ENCODE measurements around the gene C22orf39. TPM values are rescaled to one million over a fixed set of nuclear protein-coding genes. Genes with fewer than 3 reads are reported as not detected.

The C22orf39 gene
- total RNA-seq, 2 experiments from 2014 or later: 42.2 to 47.4 TPM

DNA sequence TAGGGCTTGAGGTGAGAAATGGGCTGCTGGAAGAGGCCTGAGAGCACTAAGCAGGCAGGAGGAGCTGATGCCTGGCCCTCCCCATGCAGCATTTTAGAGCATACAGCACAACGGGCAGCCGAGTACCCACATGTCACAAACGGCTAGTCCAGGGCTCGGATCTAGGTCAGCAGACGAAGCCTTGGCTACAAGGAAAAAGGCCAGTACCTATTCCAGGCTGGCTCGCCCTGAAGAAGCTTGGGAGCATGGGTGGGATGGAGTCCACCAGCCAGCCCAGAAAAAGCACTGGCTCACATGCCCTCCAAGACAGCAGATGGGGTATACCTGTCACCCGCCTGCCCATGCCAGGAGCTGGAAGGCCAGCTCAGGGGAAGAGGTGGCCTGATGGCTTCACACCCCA is 21.9 kb upstream of the C22orf39 start:
- POLR2A ChIA-PET: no interaction called here
- H3K4me1 Mint-ChIP-seq: peaks cover 8% of the 10 kb centered on the region
- peaks cover 13% of the 10 kb centered on the region for H3K36me3 Mint-ChIP-seq
- DNase-seq (no peak), ATAC-seq (ENCODE audit: low read depth) (no peak)
- H3K9me3 Mint-ChIP-seq: no peaks in the 10 kb centered on the region
- H3K4me3 Mint-ChIP-seq: no peak overlapping the region
- no peak overlapping the region for H3K27ac Mint-ChIP-seq
- no peaks in the 10 kb centered on the region for H3K27me3 Mint-ChIP-seq

- Mint-ChIP-seq H3K9me3 (no peaks in the 10 kb centered on the region), H3K4me3 (no peak overlapping the region), H3K27ac (no peak overlapping the region), H3K4me1 (peaks cover 5% of the 10 kb centered on the region), H3K27me3 (no peaks in the 10 kb centered on the region), H3K36me3 (peaks cover 15% of the 10 kb centered on the region)
- DNase-seq (no peak), ATAC-seq (ENCODE audit: low read depth) (no peak)
- POLR2A ChIA-PET: no interaction called here
These were observed 20.4 kb upstream of the C22orf39 start for GRCh38 chr22:19467912-19468311.

- H3K27me3 Mint-ChIP-seq: no peaks in the 10 kb centered on the region
These were observed 19.6 kb upstream of the C22orf39 start for GRCh38 chr22:19466848-19467752.

DNA sequence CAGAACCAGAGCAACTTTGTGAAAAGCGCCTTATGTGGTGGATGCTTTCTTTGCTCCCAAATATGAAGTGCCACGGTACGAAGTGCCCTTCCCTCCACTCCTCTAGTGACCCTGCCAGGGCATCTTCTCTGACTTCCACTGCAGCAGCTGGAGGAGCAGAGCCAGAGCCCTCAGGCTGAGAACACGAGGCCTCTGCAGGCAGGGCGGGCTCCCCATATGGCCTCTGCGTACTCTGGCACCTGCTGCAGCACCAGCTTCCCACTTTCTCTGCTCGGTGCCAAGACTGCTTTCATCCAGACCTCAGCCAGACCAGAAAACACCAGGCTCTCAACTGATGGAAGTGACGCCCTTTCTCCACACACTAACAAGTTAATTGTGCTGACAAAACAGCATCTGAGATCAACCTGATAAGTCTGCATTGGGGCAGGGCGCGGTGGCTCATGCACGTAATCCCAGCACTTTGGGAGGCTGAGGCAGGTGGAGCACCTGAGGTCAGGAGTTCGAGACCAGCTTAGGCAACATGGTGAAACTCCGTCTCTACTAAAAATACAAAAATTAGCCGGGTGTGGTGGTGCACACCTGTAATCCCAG is 18.7 kb upstream of the C22orf39 start:
- no peak overlapping the region for H3K27ac Mint-ChIP-seq
- no peak overlapping the region for H3K4me3 Mint-ChIP-seq
- no peak for ATAC-seq (ENCODE audit: low read depth)
- no peaks in the 10 kb centered on the region for H3K9me3 Mint-ChIP-seq
- POLR2A ChIA-PET: interaction anchor here (0.6 kb wide), 1 partner anchor 116 kb away, joined by 3 read pairs; no protein-coding TSS in a partner anchor
- H3K36me3 Mint-ChIP-seq: peaks cover 21% of the 10 kb centered on the region
- H3K4me1 Mint-ChIP-seq: peaks cover 5% of the 10 kb centered on the region
- H3K27me3 Mint-ChIP-seq: no peaks in the 10 kb centered on the region
- DNase-seq: no peak

More at GRCh38 chr22:19466848-19467752, 19.6 kb upstream of the C22orf39 start:
- H3K27ac Mint-ChIP-seq: no peak overlapping the region
- H3K36me3 Mint-ChIP-seq: peaks cover 16% of the 10 kb centered on the region
- no peaks in the 10 kb centered on the region for H3K9me3 Mint-ChIP-seq
- DNase-seq (no peak), ATAC-seq (ENCODE audit: low read depth) (no peak)
- peaks cover 5% of the 10 kb centered on the region for H3K4me1 Mint-ChIP-seq
- POLR2A ChIA-PET: interaction anchor here (0.6 kb wide), 1 partner anchor 116 kb away, joined by 3 read pairs; no protein-coding TSS in a partner anchor
- no peak overlapping the region for H3K4me3 Mint-ChIP-seq

DNA sequence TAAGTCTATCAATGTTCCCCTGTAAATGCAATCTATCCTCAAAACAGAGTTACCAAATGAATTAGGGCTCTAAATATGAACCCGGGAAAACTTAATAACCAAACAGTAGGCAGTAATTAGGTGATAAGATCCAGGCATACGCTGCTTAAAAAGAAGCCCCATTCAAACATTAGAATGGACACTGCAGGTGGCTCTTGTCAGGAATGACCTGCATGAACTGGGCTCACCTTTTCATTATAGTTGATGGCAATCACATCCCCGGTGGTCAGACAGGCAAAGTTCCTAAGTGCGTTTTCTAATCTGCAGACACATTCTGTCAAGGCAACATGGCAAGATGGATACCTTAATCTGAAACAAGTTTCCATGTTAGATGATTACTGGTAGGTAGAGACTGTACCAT is 17.5 kb upstream of the C22orf39 start:
- ATAC-seq (ENCODE audit: low read depth) (no peak), DNase-seq (no peak)
- Mint-ChIP-seq H3K36me3 (peaks cover 19% of the 10 kb centered on the region), H3K27me3 (no peaks in the 10 kb centered on the region), H3K4me3 (no peak overlapping the region), H3K9me3 (no peaks in the 10 kb centered on the region), H3K27ac (no peak overlapping the region), H3K4me1 (peaks cover 5% of the 10 kb centered on the region)
- POLR2A ChIA-PET: no interaction called here

- Mint-ChIP-seq H3K36me3 (peaks cover 16% of the 10 kb centered on the region), H3K4me1 (peaks cover 5% of the 10 kb centered on the region), H3K4me3 (no peak overlapping the region), H3K9me3 (no peaks in the 10 kb centered on the region), H3K27me3 (no peaks in the 10 kb centered on the region), H3K27ac (no peak overlapping the region)
- DNase-seq (no peak), ATAC-seq (ENCODE audit: low read depth) (peak; percentile 33)
- POLR2A ChIA-PET: interaction anchor here (0.8 kb wide), 1 partner anchor 30 kb away, joined by 3 read pairs; no protein-coding TSS in a partner anchor
These were observed 17.0 kb upstream of the C22orf39 start for GRCh38 chr22:19464546-19464945.

GRCh38 chr22:19463491-19464469 is 16.3 kb upstream of the C22orf39 start:
- Mint-ChIP-seq H3K27me3 (no peaks in the 10 kb centered on the region), H3K36me3 (peaks cover 16% of the 10 kb centered on the region), H3K27ac (no peak overlapping the region), H3K4me3 (no peak overlapping the region), H3K4me1 (peaks cover 5% of the 10 kb centered on the region), H3K9me3 (no peaks in the 10 kb centered on the region)
- DNase-seq (no peak), ATAC-seq (ENCODE audit: low read depth) (no peak)
- POLR2A ChIA-PET: interaction anchor here (0.8 kb wide), 1 partner anchor 29 kb away, joined by 3 read pairs; no protein-coding TSS in a partner anchor

- H3K27me3 Mint-ChIP-seq: no peaks in the 10 kb centered on the region
- peaks cover 16% of the 10 kb centered on the region for H3K36me3 Mint-ChIP-seq
- peaks cover 5% of the 10 kb centered on the region for H3K4me1 Mint-ChIP-seq
- no peak for ATAC-seq (ENCODE audit: low read depth)
- H3K27ac Mint-ChIP-seq: no peak overlapping the region
- H3K4me3 Mint-ChIP-seq: no peak overlapping the region
- no peaks in the 10 kb centered on the region for H3K9me3 Mint-ChIP-seq
- DNase-seq: no peak
- POLR2A ChIA-PET: no interaction called here
These were observed 15.5 kb upstream of the C22orf39 start for GRCh38 chr22:19463008-19463407.

- no peak for DNase-seq
- ATAC-seq (ENCODE audit: low read depth): no peak
- Mint-ChIP-seq H3K36me3 (peaks cover 16% of the 10 kb centered on the region), H3K4me3 (no peak overlapping the region), H3K9me3 (no peaks in the 10 kb centered on the region), H3K27me3 (no peaks in the 10 kb centered on the region), H3K27ac (no peak overlapping the region), H3K4me1 (peaks cover 5% of the 10 kb centered on the region)
- POLR2A ChIA-PET: no interaction called here
These were observed 14.0 kb upstream of the C22orf39 start for GRCh38 chr22:19461506-19461905.

- POLR2A ChIA-PET: no interaction called here
These were observed 12.5 kb upstream of the C22orf39 start for GRCh38 chr22:19460036-19460435.

GRCh38 chr22:19457828-19458428 is 10.4 kb upstream of the C22orf39 start:
- ATAC-seq (ENCODE audit: low read depth) (no peak), DNase-seq (no peak)
- Mint-ChIP-seq H3K4me1 (peaks cover 4% of the 10 kb centered on the region), H3K27me3 (no peaks in the 10 kb centered on the region), H3K4me3 (no peak overlapping the region), H3K27ac (no peak overlapping the region), H3K36me3 (peaks cover 15% of the 10 kb centered on the region), H3K9me3 (no peaks in the 10 kb centered on the region)
- POLR2A ChIA-PET: interaction anchor here (0.6 kb wide), 1 partner anchor 30 kb away, joined by 3 read pairs; no protein-coding TSS in a partner anchor

More at GRCh38 chr22:19460036-19460435, 12.5 kb upstream of the C22orf39 start:
- Mint-ChIP-seq H3K9me3 (no peaks in the 10 kb centered on the region), H3K36me3 (peaks cover 17% of the 10 kb centered on the region), H3K27me3 (no peaks in the 10 kb centered on the region), H3K4me1 (peaks cover 4% of the 10 kb centered on the region), H3K27ac (no peak overlapping the region), H3K4me3 (no peak overlapping the region)
- DNase-seq: no peak
- ATAC-seq (ENCODE audit: low read depth): no peak

GRCh38 chr22:19456541-19456940 is 9.0 kb upstream of the C22orf39 start:
- ATAC-seq (ENCODE audit: low read depth) (no peak), DNase-seq (no peak)
- Mint-ChIP-seq H3K36me3 (peaks cover 12% of the 10 kb centered on the region), H3K4me1 (peaks cover 6% of the 10 kb centered on the region), H3K4me3 (no peak overlapping the region), H3K27me3 (no peaks in the 10 kb centered on the region), H3K27ac (no peak overlapping the region), H3K9me3 (no peaks in the 10 kb centered on the region)
- POLR2A ChIA-PET: no interaction called here

Data from activated naive CD8-positive, alpha-beta T cell treated with anti-CD3 and anti-CD28 coated beads, Interleukin-2, amount 10 ng/mL, durations not matched to agents 7 days and 5 days (primary cell).